Heart left ventricle (tissue), 16 donors: ENCODE measurements around the gene CALML5. TPM values are rescaled to one million over a fixed set of nuclear protein-coding genes. Genes with fewer than 3 reads are reported as not detected.

Experiments used
- ATAC-seq, 4 donors: fragments of 200-7000 bp; cut with Tn5 transposase; one replicate each; pipeline ENCODE4 v1.9.1; 2020 to 2022; ENCODE audit warnings: moderate library complexity in 4 of 4, mild to moderate bottlenecking in 3 of 4, moderate number of reproducible peaks in 1 of 4
- DNase-seq, 5 donors: peaks; one replicate each; pipeline ENCODE4 v3.0.0-alpha.2; 2020
- H3K27ac ChIP-seq, 12 donors: fragments of 200-600 bp; sonication (generic) in 4 of 12; one replicate each; pipeline versions ENCODE4 v1.5.0 to v1.8.0; 2016 to 2022; ENCODE audit warnings: mild to moderate bottlenecking in 2 of 12
- H3K27me3 ChIP-seq, 9 donors: fragments of 200-600 bp; sonication (generic) in 2 of 9; one replicate each; pipeline versions ENCODE4 v1.5.1 to v1.8.0; 2016 to 2022; ENCODE audit warnings: mild to moderate bottlenecking in 3 of 9
- H3K36me3 ChIP-seq, 9 donors: fragments of 200-600 bp; sonication (generic) in 2 of 9; one replicate each; pipeline versions ENCODE4 v1.5.0 to v1.8.0; 2018 to 2022; ENCODE audit warnings: mild to moderate bottlenecking in 2 of 9
- H3K4me1 ChIP-seq, 12 donors: fragments of 200-600 bp; sonication (generic) in 4 of 12; one replicate each; pipeline versions ENCODE4 v1.5.0 to v1.8.0; 2016 to 2022; ENCODE audit warnings: mild to moderate bottlenecking in 3 of 12
- H3K4me3 ChIP-seq, 12 donors: fragments of 200-600 bp; sonication (generic) in 4 of 12; one replicate each; pipeline versions ENCODE4 v1.5.0 to v1.8.0; 2017 to 2022; ENCODE audit warnings: mild to moderate bottlenecking in 9 of 12, moderate library complexity in 4 of 12
- H3K9me3 ChIP-seq, 12 donors: fragments of 200-600 bp; sonication (generic) in 4 of 12; one replicate each; pipeline versions ENCODE4 v1.5.0 to v1.8.0; 2016 to 2022; ENCODE audit warnings: mild to moderate bottlenecking in 1 of 12
- POLR2A ChIP-seq, 2 donors: fragments of 450-650 bp; IDR thresholded peaks; one replicate each; pipeline ENCODE4 v1.6.1; 2017; ENCODE audit warnings: antibody characterized with exemption in 2 of 2, mild to moderate bottlenecking in 2 of 2, moderate library complexity in 2 of 2
- WGBS, 4 donors: extraction: QIAGEN DNeasy Blood & Tissue Kit in 2 of 4; methylation state at CpG; one replicate each; pipeline versions ENCODE4 v1.1.5 to v1.1.7; 2013 to 2018; 5-methylcytosine and 5-hydroxymethylcytosine counted together
- intact Hi-C, 10 donors: fragments of 100-400 bp; cut with DNase I; formaldehyde crosslinking; loops; one replicate each; pipeline versions ENCODE4 v1.11.1 to v1.14.2; 2022
- polyA plus RNA-seq, 2 donors: library from polyadenylated mRNA; stranded (reverse); fragments of 200-250 nt; gene quantifications; one replicate each; pipeline ENCODE4 v1.2.3, GENCODE V29; 2013
- total RNA-seq, 9 donors: library from RNA; depleted of rRNA in 2 of 9; stranded (reverse); fragments of >200 nt in 2 of 9; fragmentation: NEBNext Ultra II Directional in 3 of 9; extraction: Animal tissue kit (Norgen Biotek cat#: 25700) in 3 of 9; gene quantifications; one replicate each; pipeline versions ENCODE4 v1.1.0 to v1.2.4, GENCODE V29; 2016 to 2023
- TF ChIP-seq, protein P1 (sequence below), 12 donors: fragments of 200-600 bp; sonication (generic) in 4 of 12; IDR thresholded peaks; one replicate each; pipeline versions ENCODE4 v1.5.0 to v1.8.0; 2018 to 2022; ENCODE audit warnings: antibody characterized with exemption in 12 of 12, mild to moderate bottlenecking in 5 of 12
- donor health status: ischemic (EF 13 %, LVEDD 7.1; RV severe dilation, severe dysfunction).
- donor health status: healthy with polysubstance abuse.
- donor health status: DM: no; HTN: yes; CAD: no.
- donor health status: DM: no; HTN: no; CAD: no.
- donor health status: ischemic (EF 25% LVEDD 6.9; RV normal size, moderate dysfunction).
- donor health status: ischemic (EF 25% LVEDD 5.7; RV mildly dilated, moderate dysfunction).
- donor health status: healthy.
- donor health status: DM: yes; HTN: yes; CAD: no.
- donor health status: ischemic (EF 35%, LVEDD 5.7; RV mildly dilated, moderate dysfunction).
- donor health status: nonischemic (EF 11% LVEDD 7.7; RV severe dilation, severe dysfunction).
- donor health status: DM: yes; HTN: yes; CAD: no.
- donor health status: PGD.
- donor health status: ischemic (EF 29% LVEDD 5.4; RV normal size, mild dysfunction).
- donor health status: nonischemic (EF 23%, LVEDD 6.1; RV moderate dilation, normal function).

The CALML5 gene
- total and polyA plus RNA-seq, 11 donors = not detected

DNA sequence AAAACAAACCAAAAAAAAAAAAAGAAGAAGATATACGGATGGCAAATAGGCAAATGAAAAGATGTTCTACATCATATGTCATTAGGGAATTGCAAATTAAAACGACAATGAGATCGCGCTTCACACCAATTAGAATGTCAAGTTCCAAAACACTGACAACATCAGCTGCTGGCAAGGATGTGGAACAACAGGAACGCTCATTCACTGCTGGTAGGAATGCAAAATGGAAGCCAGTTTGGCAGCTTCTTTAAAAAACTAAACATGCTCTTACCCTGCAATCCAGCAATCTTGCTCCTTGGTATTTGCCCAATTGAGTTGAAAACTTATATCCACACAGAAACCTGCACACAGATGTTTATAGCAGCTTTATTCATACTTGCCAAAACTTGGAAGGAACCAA lies 34.8 kb downstream of the CALML5 start:
- TF ChIP-seq, protein P1, sequence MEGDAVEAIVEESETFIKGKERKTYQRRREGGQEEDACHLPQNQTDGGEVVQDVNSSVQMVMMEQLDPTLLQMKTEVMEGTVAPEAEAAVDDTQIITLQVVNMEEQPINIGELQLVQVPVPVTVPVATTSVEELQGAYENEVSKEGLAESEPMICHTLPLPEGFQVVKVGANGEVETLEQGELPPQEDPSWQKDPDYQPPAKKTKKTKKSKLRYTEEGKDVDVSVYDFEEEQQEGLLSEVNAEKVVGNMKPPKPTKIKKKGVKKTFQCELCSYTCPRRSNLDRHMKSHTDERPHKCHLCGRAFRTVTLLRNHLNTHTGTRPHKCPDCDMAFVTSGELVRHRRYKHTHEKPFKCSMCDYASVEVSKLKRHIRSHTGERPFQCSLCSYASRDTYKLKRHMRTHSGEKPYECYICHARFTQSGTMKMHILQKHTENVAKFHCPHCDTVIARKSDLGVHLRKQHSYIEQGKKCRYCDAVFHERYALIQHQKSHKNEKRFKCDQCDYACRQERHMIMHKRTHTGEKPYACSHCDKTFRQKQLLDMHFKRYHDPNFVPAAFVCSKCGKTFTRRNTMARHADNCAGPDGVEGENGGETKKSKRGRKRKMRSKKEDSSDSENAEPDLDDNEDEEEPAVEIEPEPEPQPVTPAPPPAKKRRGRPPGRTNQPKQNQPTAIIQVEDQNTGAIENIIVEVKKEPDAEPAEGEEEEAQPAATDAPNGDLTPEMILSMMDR (IDR thresholded peaks at IDR 0.05) = no peak
- TF ChIP-seq POLR2A (IDR thresholded peaks at IDR 0.05) = no peak
- DNase-seq (no peak), ATAC-seq (no peak)
- intact Hi-C loops = no loop called here
- H3K27ac ChIP-seq = no peak overlapping the region
- H3K4me1 ChIP-seq = peaks cover 0 to 10% (median 0%) of the 10 kb centered on the region in 12 donors
- peaks cover 0 to 2% (median 0%) of the 10 kb centered on the region in 9 donors for H3K36me3 ChIP-seq
- 57 to 79% (median 66%) methylated on average over 5 of the region's 5 CpGs for WGBS, 4 donors
- no peaks in the 10 kb centered on the region for H3K27me3 ChIP-seq
- no peak overlapping the region for H3K4me3 ChIP-seq
- peaks cover 0 to 12% (median 2%) of the 10 kb centered on the region in 12 donors for H3K9me3 ChIP-seq

DNA sequence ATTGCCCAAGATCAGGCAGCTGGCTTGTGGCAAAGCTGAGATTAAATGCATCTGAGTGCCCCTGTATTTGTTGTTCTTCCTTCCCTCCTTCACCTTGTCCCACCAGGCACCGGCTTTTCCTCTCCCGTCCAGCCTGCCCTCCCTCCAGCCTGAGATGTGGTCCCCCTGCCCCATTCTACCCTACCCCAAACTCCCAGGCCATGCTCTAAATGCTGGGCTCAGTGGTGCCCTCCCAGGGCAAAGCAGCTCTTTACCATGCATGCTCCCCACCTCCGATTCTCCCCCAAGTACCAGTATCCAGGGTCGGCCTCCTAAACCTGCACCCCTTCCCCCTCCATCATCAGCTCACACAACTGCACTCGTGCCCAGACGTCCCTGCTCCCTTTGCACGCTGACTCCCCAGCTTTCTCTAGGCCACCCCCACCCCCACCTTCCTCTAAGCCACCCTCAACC lies 36.5 kb downstream of the CALML5 start:
- Histone ChIP-seq H3K27me3 (no peaks in the 10 kb centered on the region), H3K9me3 (peaks cover 0 to 3% (median 0%) of the 10 kb centered on the region in 12 donors), H3K36me3 (peaks cover 0 to 19% (median 12%) of the 10 kb centered on the region in 9 donors), H3K27ac (no peak overlapping the region), H3K4me3 (no peak overlapping the region), H3K4me1 (peaks cover 0 to 10% (median 0%) of the 10 kb centered on the region in 12 donors)
- 73 to 93% (median 85%) methylated on average over 6 to 7 of the region's 7 CpGs for WGBS, 4 donors
- no peak for DNase-seq
- TF ChIP-seq, protein P1 (IDR thresholded peaks at IDR 0.05) = no peak
- TF ChIP-seq POLR2A (IDR thresholded peaks at IDR 0.05) = no peak
- intact Hi-C loops = no loop called here
- no peak for ATAC-seq

DNA sequence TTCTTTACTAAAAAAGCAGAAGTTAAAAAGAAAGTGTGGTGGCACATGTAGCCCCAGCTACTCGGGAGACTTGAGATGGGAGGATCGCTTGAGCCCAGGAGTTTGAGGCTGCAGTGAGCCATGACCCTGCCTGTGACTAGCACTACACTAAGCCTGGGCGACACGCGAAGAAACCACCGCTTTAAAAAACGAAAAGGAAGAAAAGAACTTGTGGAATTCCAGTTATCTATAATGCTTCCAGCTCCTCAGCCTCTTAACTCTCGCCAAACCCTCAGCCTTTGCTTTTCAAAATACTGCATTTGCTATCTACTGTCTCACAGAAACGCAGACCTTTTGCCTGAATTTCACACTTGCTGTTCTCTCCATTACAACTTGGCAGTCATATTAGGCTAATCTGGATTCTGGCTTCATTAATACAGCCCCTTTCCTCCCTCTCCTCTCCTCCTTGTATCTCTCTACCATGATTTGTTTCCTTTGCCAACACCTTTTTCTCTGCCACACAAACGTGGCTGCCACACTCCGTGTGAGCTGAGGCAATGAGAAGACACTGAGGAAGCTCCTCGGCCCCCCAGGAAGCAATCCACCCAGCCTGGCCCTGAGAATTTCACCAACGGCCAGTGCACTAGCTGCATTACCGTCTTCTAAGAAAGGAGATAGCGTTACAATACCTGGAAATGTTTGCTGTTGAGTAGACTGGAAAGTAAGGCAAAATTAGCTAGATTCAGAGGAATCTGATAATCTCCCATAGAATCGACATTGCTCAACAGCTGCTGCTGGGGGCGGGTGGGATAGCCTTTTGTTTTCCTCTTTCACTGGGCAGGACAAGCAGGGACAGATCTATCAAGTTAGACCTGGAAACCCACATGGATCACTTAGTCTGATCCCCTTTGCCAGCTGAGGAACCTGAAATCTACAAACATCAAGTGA lies 37.2 kb downstream of the CALML5 start:
- 56 to 61% (median 58%) methylated on average over 17 of the region's 17 CpGs for WGBS, 4 donors
- no peak for ATAC-seq
- H3K36me3 ChIP-seq = peaks cover 0 to 26% (median 19%) of the 10 kb centered on the region in 9 donors
- H3K27me3 ChIP-seq = no peaks in the 10 kb centered on the region
- intact Hi-C loops = no loop called here
- H3K4me3 ChIP-seq = no peak overlapping the region
- TF ChIP-seq, protein P1 (IDR thresholded peaks at IDR 0.05) = no peak
- TF ChIP-seq POLR2A (IDR thresholded peaks at IDR 0.05) = no peak
- DNase-seq = no peak
- H3K9me3 ChIP-seq = no peaks in the 10 kb centered on the region
- H3K27ac ChIP-seq = no peak overlapping the region
- peaks cover 0 to 10% (median 0%) of the 10 kb centered on the region in 12 donors for H3K4me1 ChIP-seq

DNA sequence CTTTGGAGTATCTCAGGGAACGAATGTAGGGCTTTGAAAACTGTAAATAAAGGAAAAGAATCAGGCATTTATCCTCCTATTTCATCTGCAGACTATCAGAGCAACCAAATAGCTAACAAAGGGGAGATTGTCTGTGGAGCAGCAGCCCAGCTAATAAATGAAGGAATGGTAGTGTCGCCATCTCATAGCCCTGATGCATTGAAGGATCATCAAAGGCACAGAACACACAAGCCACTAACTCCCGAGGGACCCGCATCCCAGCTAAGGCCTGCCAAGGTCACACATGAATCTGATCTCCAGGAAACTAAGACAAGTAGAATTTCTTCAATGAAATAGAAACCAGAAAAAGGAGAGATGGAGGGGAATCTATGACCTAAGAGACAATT lies 38.2 kb downstream of the CALML5 start:
- Histone ChIP-seq H3K4me1 (peaks cover 0 to 10% (median 0%) of the 10 kb centered on the region in 12 donors), H3K36me3 (peaks cover 0 to 36% (median 28%) of the 10 kb centered on the region in 9 donors), H3K9me3 (no peaks in the 10 kb centered on the region), H3K4me3 (no peak overlapping the region), H3K27me3 (no peaks in the 10 kb centered on the region), H3K27ac (no peak overlapping the region)
- DNase-seq (no peak), ATAC-seq (no peak)
- intact Hi-C loops = no loop called here
- no peak for TF ChIP-seq POLR2A (IDR thresholded peaks at IDR 0.05)
- TF ChIP-seq, protein P1 (IDR thresholded peaks at IDR 0.05) = no peak
- WGBS, 4 donors = 79 to 96% (median 87%) methylated on average over 4 of the region's 4 CpGs
